ENCODE data around the gene PAPOLG.

The PAPOLG gene

GRCh38 chr2:60818272-60818671 is 62.2 kb downstream of the PAPOLG start:
- no peak overlapping the region for H3K4me3 ChIP-seq (replicated peaks; ENCODE audit: low read depth, low read length)
- DNase-seq (ENCODE audit: low read depth), result no peak
- peak; percentile 21 for TF ChIP-seq CTCF (IDR thresholded peaks at IDR 0.05; ENCODE audit: low read length, missing control alignments)

GRCh38 chr2:60819155-60819862 is 63.2 kb downstream of the PAPOLG start:
- no peak for TF ChIP-seq CTCF (IDR thresholded peaks at IDR 0.05; ENCODE audit: low read length, missing control alignments)
- DNase-seq (ENCODE audit: low read depth), result no peak
- no peak overlapping the region for H3K4me3 ChIP-seq (replicated peaks; ENCODE audit: low read depth, low read length)

GRCh38 chr2:60819936-60820335 is 63.9 kb downstream of the PAPOLG start:
- no peak for DNase-seq (ENCODE audit: low read depth)
- no peak for TF ChIP-seq CTCF (IDR thresholded peaks at IDR 0.05; ENCODE audit: low read length, missing control alignments)
- no peak overlapping the region for H3K4me3 ChIP-seq (replicated peaks; ENCODE audit: low read depth, low read length)

- no peak overlapping the region for H3K4me3 ChIP-seq (replicated peaks; ENCODE audit: low read depth, low read length)
- TF ChIP-seq CTCF (IDR thresholded peaks at IDR 0.05; ENCODE audit: low read length, missing control alignments), result no peak
- DNase-seq (ENCODE audit: low read depth), result no peak
These were observed 64.5 kb downstream of the PAPOLG start for GRCh38 chr2:60820416-60821132.

- no peak overlapping the region for H3K4me3 ChIP-seq (replicated peaks; ENCODE audit: low read depth, low read length)
- no peak for TF ChIP-seq CTCF (IDR thresholded peaks at IDR 0.05; ENCODE audit: low read length, missing control alignments)
- no peak for DNase-seq (ENCODE audit: low read depth)
These were observed 65.0 kb downstream of the PAPOLG start for GRCh38 chr2:60821133-60821469.

- no peak for DNase-seq (ENCODE audit: low read depth)
- TF ChIP-seq CTCF (IDR thresholded peaks at IDR 0.05; ENCODE audit: low read length, missing control alignments), result no peak
- H3K4me3 ChIP-seq (replicated peaks; ENCODE audit: low read depth, low read length), result no peak overlapping the region
These were observed 65.7 kb downstream of the PAPOLG start for GRCh38 chr2:60821587-60822302.

Data from fibroblast of pulmonary artery (primary cell).